ENCODE data around the gene SRM. TPM values are rescaled to one million over a fixed set of nuclear protein-coding genes. Genes with fewer than 3 reads are reported as not detected.

Gene SRM
- total and polyA plus RNA-seq, 2 of the 13 experiments (the other 11 are each of a cell fraction or from before 2014, with no cell fraction given): 27.9 to 31.8 TPM

DNA sequence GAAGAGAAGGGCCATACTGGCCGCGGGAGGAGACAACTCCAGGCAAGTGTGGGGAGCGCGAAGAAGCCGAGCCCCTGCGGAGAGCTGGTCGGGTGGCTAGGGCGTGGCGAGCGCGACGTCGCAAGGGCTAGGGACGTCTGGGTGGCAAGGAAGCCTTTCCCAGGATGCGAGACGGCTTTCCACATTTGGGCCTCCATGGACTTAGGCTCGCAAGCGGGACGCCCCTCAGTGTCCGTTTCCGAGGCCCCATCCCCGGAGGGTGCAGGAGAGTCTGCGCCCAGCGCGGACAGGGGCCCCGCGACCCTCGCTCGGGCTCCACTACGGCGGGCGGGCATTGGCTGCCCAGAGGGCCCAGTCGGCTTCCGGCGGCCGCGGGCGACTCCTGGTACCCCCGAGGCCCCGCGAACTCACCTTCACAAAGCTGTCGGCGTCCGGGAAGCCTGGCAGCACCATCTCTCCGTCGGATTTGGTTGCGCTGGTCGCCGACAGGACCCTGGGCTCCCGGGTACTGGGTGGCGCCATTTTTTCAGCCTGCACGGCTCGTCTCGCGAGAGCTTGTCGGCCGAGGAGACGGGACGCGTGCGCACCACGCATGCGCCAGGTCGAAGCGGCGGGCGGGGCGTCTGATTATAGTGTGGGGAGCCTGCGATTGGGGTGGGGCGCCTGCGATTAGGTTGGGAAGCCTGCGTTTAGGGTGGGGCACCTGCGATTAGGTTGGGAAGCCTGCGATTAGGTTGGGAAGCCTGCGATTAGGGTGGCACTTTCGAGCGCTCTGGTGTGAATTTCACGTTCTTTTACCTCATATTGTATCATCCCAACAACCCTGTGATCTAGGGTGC is 39.7 kb upstream of the SRM start, which contains the start of gene EXOSC10 (continued):
- TF ChIP-seq, protein P1, sequence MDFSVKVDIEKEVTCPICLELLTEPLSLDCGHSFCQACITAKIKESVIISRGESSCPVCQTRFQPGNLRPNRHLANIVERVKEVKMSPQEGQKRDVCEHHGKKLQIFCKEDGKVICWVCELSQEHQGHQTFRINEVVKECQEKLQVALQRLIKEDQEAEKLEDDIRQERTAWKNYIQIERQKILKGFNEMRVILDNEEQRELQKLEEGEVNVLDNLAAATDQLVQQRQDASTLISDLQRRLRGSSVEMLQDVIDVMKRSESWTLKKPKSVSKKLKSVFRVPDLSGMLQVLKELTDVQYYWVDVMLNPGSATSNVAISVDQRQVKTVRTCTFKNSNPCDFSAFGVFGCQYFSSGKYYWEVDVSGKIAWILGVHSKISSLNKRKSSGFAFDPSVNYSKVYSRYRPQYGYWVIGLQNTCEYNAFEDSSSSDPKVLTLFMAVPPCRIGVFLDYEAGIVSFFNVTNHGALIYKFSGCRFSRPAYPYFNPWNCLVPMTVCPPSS (IDR thresholded peaks at IDR 0.05): no peak
- TF ChIP-seq MIXL1 (CRISPR knock-in tag; IDR thresholded peaks at IDR 0.05) (no peak; the same call in 1 of the 2 replicates), ZMYM3 (CRISPR knock-in tag; IDR thresholded peaks at IDR 0.05) (no peak), KAT2B (IDR thresholded peaks at IDR 0.05; ENCODE audit: borderline replicate concordance, low read depth, low read length) (no peak), MIER3 (CRISPR knock-in tag; IDR thresholded peaks at IDR 0.05; ENCODE audit: borderline replicate concordance) (0 out of 2 replicates have a peak, but pooled peaks have one; percentile 20), ZNF367 (CRISPR knock-in tag; IDR thresholded peaks at IDR 0.05; ENCODE audit: borderline replicate concordance) (no peak), KDM5B (CRISPR knock-in tag; IDR thresholded peaks at IDR 0.05; ENCODE audit: borderline replicate concordance) (peak; percentile 92), MEIS1 (CRISPR knock-in tag; IDR thresholded peaks at IDR 0.05; ENCODE audit: borderline replicate concordance) (0 out of 2 replicates have a peak, but pooled peaks have one; percentile 71), RBAK (CRISPR knock-in tag; IDR thresholded peaks at IDR 0.05) (no peak), MYNN (CRISPR knock-in tag; IDR thresholded peaks at IDR 0.05; ENCODE audit: low read depth) (no peak; the same call in 1 of the 2 replicates), SP5 (CRISPR knock-in tag; IDR thresholded peaks at IDR 0.05; ENCODE audit: borderline replicate concordance, low read depth) (no peak), KMT2B (CRISPR knock-in tag; IDR thresholded peaks at IDR 0.05) (peak; percentile 77; the same call in 1 of the 2 replicates), ZMYM4 (CRISPR knock-in tag; IDR thresholded peaks at IDR 0.05) (peak; percentile 59), HHEX (CRISPR knock-in tag; IDR thresholded peaks at IDR 0.05) (no peak), SYNCRIP (IDR thresholded peaks at IDR 0.05; ENCODE audit: insufficient read depth, low read depth, low read length) (no peak), RFXAP (CRISPR knock-in tag; IDR thresholded peaks at IDR 0.05; ENCODE audit: borderline replicate concordance) (0 out of 2 replicates have a peak, but pooled peaks have one; percentile 43), CBX2 (IDR thresholded peaks at IDR 0.05; ENCODE audit: low read depth, low read length) (no peak), CBX2 (CRISPR knock-in tag; IDR thresholded peaks at IDR 0.05; ENCODE audit: low read depth) (no peak), ZNF138 (CRISPR knock-in tag; IDR thresholded peaks at IDR 0.05; ENCODE audit: low read depth) (no peak), HOXA7 (CRISPR knock-in tag; IDR thresholded peaks at IDR 0.05) (no peak)
- TF ChIP-seq, protein P2, sequence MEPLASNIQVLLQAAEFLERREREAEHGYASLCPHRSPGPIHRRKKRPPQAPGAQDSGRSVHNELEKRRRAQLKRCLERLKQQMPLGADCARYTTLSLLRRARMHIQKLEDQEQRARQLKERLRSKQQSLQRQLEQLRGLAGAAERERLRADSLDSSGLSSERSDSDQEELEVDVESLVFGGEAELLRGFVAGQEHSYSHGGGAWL (CRISPR knock-in tag; IDR thresholded peaks at IDR 0.05): peak; percentile 64; the same call in 1 of the 2 replicates
- TF ChIP-seq, protein P3, sequence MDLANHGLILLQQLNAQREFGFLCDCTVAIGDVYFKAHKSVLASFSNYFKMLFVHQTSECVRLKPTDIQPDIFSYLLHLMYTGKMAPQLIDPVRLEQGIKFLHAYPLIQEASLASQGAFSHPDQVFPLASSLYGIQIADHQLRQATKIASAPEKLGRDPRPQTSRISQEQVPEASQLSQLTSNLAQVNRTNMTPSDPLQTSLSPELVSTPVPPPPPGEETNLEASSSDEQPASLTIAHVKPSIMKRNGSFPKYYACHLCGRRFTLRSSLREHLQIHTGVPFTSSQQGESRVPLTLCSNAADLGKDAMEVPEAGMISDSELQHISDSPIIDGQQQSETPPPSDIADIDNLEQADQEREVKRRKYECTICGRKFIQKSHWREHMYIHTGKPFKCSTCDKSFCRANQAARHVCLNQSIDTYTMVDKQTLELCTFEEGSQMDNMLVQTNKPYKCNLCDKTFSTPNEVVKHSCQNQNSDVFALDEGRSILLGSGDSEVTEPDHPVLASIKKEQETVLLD (CRISPR knock-in tag; IDR thresholded peaks at IDR 0.05; ENCODE audit: low read depth): 0 out of 2 replicates have a peak, but pooled peaks have one; percentile 36
- TF ChIP-seq, protein P4, sequence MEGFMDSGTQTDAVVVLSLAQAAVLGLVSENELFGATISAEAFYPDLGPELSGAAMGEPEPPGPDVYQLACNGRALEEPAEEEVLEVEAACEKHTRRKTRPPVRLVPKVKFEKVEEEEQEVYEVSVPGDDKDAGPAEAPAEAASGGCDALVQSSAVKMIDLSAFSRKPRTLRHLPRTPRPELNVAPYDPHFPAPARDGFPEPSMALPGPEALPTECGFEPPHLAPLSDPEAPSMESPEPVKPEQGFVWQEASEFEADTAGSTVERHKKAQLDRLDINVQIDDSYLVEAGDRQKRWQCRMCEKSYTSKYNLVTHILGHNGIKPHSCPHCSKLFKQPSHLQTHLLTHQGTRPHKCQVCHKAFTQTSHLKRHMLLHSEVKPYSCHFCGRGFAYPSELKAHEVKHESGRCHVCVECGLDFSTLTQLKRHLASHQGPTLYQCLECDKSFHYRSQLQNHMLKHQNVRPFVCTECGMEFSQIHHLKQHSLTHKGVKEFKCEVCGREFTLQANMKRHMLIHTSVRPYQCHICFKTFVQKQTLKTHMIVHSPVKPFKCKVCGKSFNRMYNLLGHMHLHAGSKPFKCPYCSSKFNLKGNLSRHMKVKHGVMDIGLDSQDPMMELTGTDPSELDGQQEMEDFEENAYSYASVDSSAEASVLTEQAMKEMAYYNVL (CRISPR knock-in tag; IDR thresholded peaks at IDR 0.05; ENCODE audit: borderline replicate concordance): no peak; the same call in 1 of the 2 replicates
- TF ChIP-seq, protein P5, sequence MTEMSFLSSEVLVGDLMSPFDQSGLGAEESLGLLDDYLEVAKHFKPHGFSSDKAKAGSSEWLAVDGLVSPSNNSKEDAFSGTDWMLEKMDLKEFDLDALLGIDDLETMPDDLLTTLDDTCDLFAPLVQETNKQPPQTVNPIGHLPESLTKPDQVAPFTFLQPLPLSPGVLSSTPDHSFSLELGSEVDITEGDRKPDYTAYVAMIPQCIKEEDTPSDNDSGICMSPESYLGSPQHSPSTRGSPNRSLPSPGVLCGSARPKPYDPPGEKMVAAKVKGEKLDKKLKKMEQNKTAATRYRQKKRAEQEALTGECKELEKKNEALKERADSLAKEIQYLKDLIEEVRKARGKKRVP (CRISPR knock-in tag; IDR thresholded peaks at IDR 0.05): 0 out of 4 replicates have a peak, but pooled peaks of 1 of the 2 experiments have one; percentile 21
